Measurements from ENCODE around the gene ZNF747. TPM values are rescaled to one million over a fixed set of nuclear protein-coding genes. Genes with fewer than 3 reads are reported as not detected.

Gene ZNF747
- total and polyA plus RNA-seq, 4 donors, result 8.8 to 13.1 (median 9.9) TPM

DNA sequence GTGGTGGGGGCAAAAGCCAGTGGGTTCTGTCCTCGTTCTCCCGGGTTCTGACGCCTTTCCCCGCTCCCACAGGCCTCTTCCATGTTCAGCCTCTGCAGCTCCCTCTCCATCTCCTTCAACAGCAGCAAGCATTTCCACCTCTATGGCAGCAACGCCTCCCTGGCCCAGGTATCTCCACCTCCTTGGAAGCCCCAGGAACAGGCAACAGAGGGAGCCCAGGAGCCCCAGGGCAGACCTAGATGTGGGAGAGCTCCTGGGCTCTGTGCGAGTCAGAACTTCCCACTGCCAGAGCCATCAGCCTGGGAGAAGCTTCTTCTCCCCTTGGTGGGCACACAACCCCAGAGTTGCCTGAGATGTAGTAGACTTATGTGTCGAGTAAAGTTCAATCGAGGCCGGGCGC, 16.1 kb downstream of the ZNF747 start:
- H3K4me3 ChIP-seq (ENCODE audit: low read depth, low read length), result no peak overlapping the region
- 94% methylated on average over 8 of the region's 10 CpGs for WGBS (ENCODE audit: insufficient coverage)
- no peaks in the 10 kb centered on the region for H3K9me3 ChIP-seq (ENCODE audit: control insufficient read depth, insufficient read depth, low read length)
- no peaks in the 10 kb centered on the region for H3K4me1 ChIP-seq (ENCODE audit: control insufficient read depth, insufficient read depth, low read length)
- no peak overlapping the region for H3K27ac ChIP-seq (ENCODE audit: low read depth, low read length)
- peaks cover 4% of the 10 kb centered on the region for H3K36me3 ChIP-seq (ENCODE audit: control insufficient read depth, insufficient read depth, low read length)
- H3K27me3 ChIP-seq (ENCODE audit: control insufficient read depth, insufficient read depth, low read length), result no peaks in the 10 kb centered on the region
- no peak for DNase-seq (ENCODE audit: low read depth in 4 of 6, low spot score in 6 of 6)

GRCh38 chr16:30515275-30515674, 19.4 kb downstream of the ZNF747 start:
- DNase-seq (ENCODE audit: low read depth in 4 of 6, low spot score in 6 of 6), result no peak
- Histone ChIP-seq H3K9me3 (ENCODE audit: control insufficient read depth, insufficient read depth, low read length) (no peaks in the 10 kb centered on the region), H3K4me1 (ENCODE audit: control insufficient read depth, insufficient read depth, low read length) (no peaks in the 10 kb centered on the region), H3K4me3 (ENCODE audit: low read depth, low read length) (no peak overlapping the region), H3K27me3 (ENCODE audit: control insufficient read depth, insufficient read depth, low read length) (no peaks in the 10 kb centered on the region), H3K27ac (ENCODE audit: low read depth, low read length) (no peak overlapping the region), H3K36me3 (ENCODE audit: control insufficient read depth, insufficient read depth, low read length) (no peaks in the 10 kb centered on the region)
- WGBS (ENCODE audit: insufficient coverage), result 87% methylated on average over 2 of the region's 2 CpGs

DNA sequence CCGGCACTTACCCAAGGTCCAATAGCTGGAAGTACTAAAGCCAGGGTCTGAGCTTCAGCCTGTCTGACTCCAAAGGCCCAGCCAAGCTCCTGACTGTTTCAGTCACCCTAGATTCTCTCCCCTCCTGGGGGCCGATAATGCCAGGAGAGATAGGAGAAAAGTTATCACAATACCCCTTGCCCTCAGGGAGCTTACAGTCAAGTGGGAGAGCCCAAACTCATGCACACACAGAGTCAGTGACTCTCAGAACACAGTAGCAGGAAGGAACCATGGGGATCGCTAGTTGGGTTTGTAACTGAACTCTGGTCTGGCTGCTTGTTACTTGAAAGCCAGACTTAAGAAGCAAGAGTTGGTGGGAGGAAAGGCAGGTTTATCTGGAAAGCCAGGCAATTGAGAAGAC, 23.1 kb downstream of the ZNF747 start:
- 100% methylated on average over 2 of the region's 3 CpGs for WGBS (ENCODE audit: insufficient coverage)
- no peaks in the 10 kb centered on the region for H3K4me1 ChIP-seq (ENCODE audit: control insufficient read depth, insufficient read depth, low read length)

GRCh38 chr16:30510376-30510938, 24.2 kb downstream of the ZNF747 start:
- Histone ChIP-seq H3K9me3 (ENCODE audit: control insufficient read depth, insufficient read depth, low read length) (no peaks in the 10 kb centered on the region), H3K27ac (ENCODE audit: low read depth, low read length) (no peak overlapping the region)
- DNase-seq (ENCODE audit: low read depth in 4 of 6, low spot score in 6 of 6), result no peak

More for the DNA sequence above, 23.1 kb downstream of the ZNF747 start:
- H3K4me3 ChIP-seq (ENCODE audit: low read depth, low read length), result no peak overlapping the region
- H3K27ac ChIP-seq (ENCODE audit: low read depth, low read length), result no peak overlapping the region
- no peaks in the 10 kb centered on the region for H3K36me3 ChIP-seq (ENCODE audit: control insufficient read depth, insufficient read depth, low read length)
- no peaks in the 10 kb centered on the region for H3K27me3 ChIP-seq (ENCODE audit: control insufficient read depth, insufficient read depth, low read length)
- no peak for DNase-seq (ENCODE audit: low read depth in 4 of 6, low spot score in 6 of 6)
- no peaks in the 10 kb centered on the region for H3K9me3 ChIP-seq (ENCODE audit: control insufficient read depth, insufficient read depth, low read length)

GRCh38 chr16:30509081-30509765, 25.4 kb downstream of the ZNF747 start:
- no peaks in the 10 kb centered on the region for H3K4me1 ChIP-seq (ENCODE audit: control insufficient read depth, insufficient read depth, low read length)
- 83% methylated on average over 1 of the region's 4 CpGs for WGBS (ENCODE audit: insufficient coverage)
- H3K27me3 ChIP-seq (ENCODE audit: control insufficient read depth, insufficient read depth, low read length), result no peaks in the 10 kb centered on the region
- no peak for DNase-seq (ENCODE audit: low read depth in 4 of 6, low spot score in 6 of 6)
- no peaks in the 10 kb centered on the region for H3K36me3 ChIP-seq (ENCODE audit: control insufficient read depth, insufficient read depth, low read length)
- no peak overlapping the region for H3K27ac ChIP-seq (ENCODE audit: low read depth, low read length)
- no peaks in the 10 kb centered on the region for H3K9me3 ChIP-seq (ENCODE audit: control insufficient read depth, insufficient read depth, low read length)
- H3K4me3 ChIP-seq (ENCODE audit: low read depth, low read length), result no peak overlapping the region

More at GRCh38 chr16:30510376-30510938, 24.2 kb downstream of the ZNF747 start:
- Histone ChIP-seq H3K4me3 (ENCODE audit: low read depth, low read length) (no peak overlapping the region), H3K27me3 (ENCODE audit: control insufficient read depth, insufficient read depth, low read length) (no peaks in the 10 kb centered on the region), H3K4me1 (ENCODE audit: control insufficient read depth, insufficient read depth, low read length) (no peaks in the 10 kb centered on the region), H3K36me3 (ENCODE audit: control insufficient read depth, insufficient read depth, low read length) (no peaks in the 10 kb centered on the region)
- WGBS (ENCODE audit: insufficient coverage), result 69% methylated on average over 3 of the region's 4 CpGs

- no peak for DNase-seq (ENCODE audit: low read depth in 4 of 6, low spot score in 6 of 6)
- no peaks in the 10 kb centered on the region for H3K27me3 ChIP-seq (ENCODE audit: control insufficient read depth, insufficient read depth, low read length)
- WGBS (ENCODE audit: insufficient coverage), result 40% methylated on average over 2 of the region's 6 CpGs
- no peaks in the 10 kb centered on the region for H3K4me1 ChIP-seq (ENCODE audit: control insufficient read depth, insufficient read depth, low read length)
- H3K9me3 ChIP-seq (ENCODE audit: control insufficient read depth, insufficient read depth, low read length), result no peaks in the 10 kb centered on the region
- no peaks in the 10 kb centered on the region for H3K36me3 ChIP-seq (ENCODE audit: control insufficient read depth, insufficient read depth, low read length)
- H3K4me3 ChIP-seq (ENCODE audit: low read depth, low read length), result no peak overlapping the region
- H3K27ac ChIP-seq (ENCODE audit: low read depth, low read length), result no peak overlapping the region
Observed at GRCh38 chr16:30503403-30504296, 31.0 kb downstream of the ZNF747 start.

GRCh38 chr16:30499284-30499683, 35.4 kb downstream of the ZNF747 start:
- Histone ChIP-seq H3K27me3 (ENCODE audit: control insufficient read depth, insufficient read depth, low read length) (no peaks in the 10 kb centered on the region), H3K36me3 (ENCODE audit: control insufficient read depth, insufficient read depth, low read length) (no peaks in the 10 kb centered on the region), H3K27ac (ENCODE audit: low read depth, low read length) (no peak overlapping the region), H3K4me1 (ENCODE audit: control insufficient read depth, insufficient read depth, low read length) (no peaks in the 10 kb centered on the region), H3K9me3 (ENCODE audit: control insufficient read depth, insufficient read depth, low read length) (no peaks in the 10 kb centered on the region), H3K4me3 (ENCODE audit: low read depth, low read length) (no peak overlapping the region)
- 89% methylated on average over 7 of the region's 8 CpGs for WGBS (ENCODE audit: insufficient coverage)
- no peak for DNase-seq (ENCODE audit: low read depth in 4 of 6, low spot score in 6 of 6)

DNA sequence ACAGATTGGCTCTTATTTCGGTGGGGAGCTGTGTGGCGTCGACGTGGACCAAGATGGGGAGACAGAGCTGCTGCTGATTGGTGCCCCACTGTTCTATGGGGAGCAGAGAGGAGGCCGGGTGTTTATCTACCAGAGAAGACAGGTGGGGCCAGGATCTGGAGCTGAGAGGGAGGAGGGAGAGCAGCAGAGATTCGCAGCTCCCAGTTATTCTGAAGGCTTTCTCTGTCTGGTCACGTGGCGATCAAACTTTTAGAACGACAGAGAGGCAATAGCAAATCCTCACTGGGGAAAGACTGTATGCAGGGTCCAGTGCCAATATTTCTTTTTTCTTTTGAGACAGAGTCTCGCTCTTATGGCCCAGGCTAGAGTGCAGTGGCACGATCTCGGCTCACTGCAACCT, 39.9 kb downstream of the ZNF747 start:
- H3K36me3 ChIP-seq (ENCODE audit: control insufficient read depth, insufficient read depth, low read length), result no peaks in the 10 kb centered on the region
- H3K4me1 ChIP-seq (ENCODE audit: control insufficient read depth, insufficient read depth, low read length), result peaks cover 3% of the 10 kb centered on the region
- no peaks in the 10 kb centered on the region for H3K9me3 ChIP-seq (ENCODE audit: control insufficient read depth, insufficient read depth, low read length)
- no peak overlapping the region for H3K4me3 ChIP-seq (ENCODE audit: low read depth, low read length)
- H3K27ac ChIP-seq (ENCODE audit: low read depth, low read length), result no peak overlapping the region
- 67% methylated on average over 9 of the region's 12 CpGs for WGBS (ENCODE audit: insufficient coverage)
- DNase-seq (ENCODE audit: low read depth in 4 of 6, low spot score in 6 of 6), result no peak
- no peaks in the 10 kb centered on the region for H3K27me3 ChIP-seq (ENCODE audit: control insufficient read depth, insufficient read depth, low read length)

- Histone ChIP-seq H3K36me3 (ENCODE audit: control insufficient read depth, insufficient read depth, low read length) (no peaks in the 10 kb centered on the region), H3K9me3 (ENCODE audit: control insufficient read depth, insufficient read depth, low read length) (no peaks in the 10 kb centered on the region), H3K4me1 (ENCODE audit: control insufficient read depth, insufficient read depth, low read length) (peaks cover 3% of the 10 kb centered on the region), H3K4me3 (ENCODE audit: low read depth, low read length) (no peak overlapping the region), H3K27me3 (ENCODE audit: control insufficient read depth, insufficient read depth, low read length) (no peaks in the 10 kb centered on the region), H3K27ac (ENCODE audit: low read depth, low read length) (no peak overlapping the region)
- 70% methylated on average over 9 of the region's 11 CpGs for WGBS (ENCODE audit: insufficient coverage)
- no peak for DNase-seq (ENCODE audit: low read depth in 4 of 6, low spot score in 6 of 6)
Observed at GRCh38 chr16:30493941-30494488, 40.6 kb downstream of the ZNF747 start.

Measured in spinal cord (tissue), 10 donors.